ENCODE measurements around the gene ROR1. TPM values are rescaled to one million over a fixed set of nuclear protein-coding genes. Genes with fewer than 3 reads are reported as not detected.

The ROR1 gene
- polyA plus RNA-seq, 1 of the 3 experiments (the other 2 are of a cell fraction), result 4.0 TPM

- TF ChIP-seq, protein P1, sequence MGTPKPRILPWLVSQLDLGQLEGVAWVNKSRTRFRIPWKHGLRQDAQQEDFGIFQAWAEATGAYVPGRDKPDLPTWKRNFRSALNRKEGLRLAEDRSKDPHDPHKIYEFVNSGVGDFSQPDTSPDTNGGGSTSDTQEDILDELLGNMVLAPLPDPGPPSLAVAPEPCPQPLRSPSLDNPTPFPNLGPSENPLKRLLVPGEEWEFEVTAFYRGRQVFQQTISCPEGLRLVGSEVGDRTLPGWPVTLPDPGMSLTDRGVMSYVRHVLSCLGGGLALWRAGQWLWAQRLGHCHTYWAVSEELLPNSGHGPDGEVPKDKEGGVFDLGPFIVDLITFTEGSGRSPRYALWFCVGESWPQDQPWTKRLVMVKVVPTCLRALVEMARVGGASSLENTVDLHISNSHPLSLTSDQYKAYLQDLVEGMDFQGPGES (IDR thresholded peaks at IDR 0.05; ENCODE audit: low read depth, low read length), result no peak
- TF ChIP-seq FOSL2 (IDR thresholded peaks at IDR 0.05; ENCODE audit: borderline replicate concordance, low read depth), result no peak
- peak in 1 of 2 experiments; percentile 85; a peak in 2 of 4 replicates for TF ChIP-seq EP300 (IDR thresholded peaks at IDR 0.05; ENCODE audit: borderline replicate concordance in 1 of 2, low read depth in 1 of 2, low read length in 1 of 2)
- peak; percentile 82 for TF ChIP-seq FOXJ3 (CRISPR knock-in tag; IDR thresholded peaks at IDR 0.05)
- TF ChIP-seq RXRA (IDR thresholded peaks at IDR 0.05; ENCODE audit: borderline replicate concordance, low read depth), result no peak
- no peak for TF ChIP-seq EZH2phosphoT487 (IDR thresholded peaks at IDR 0.05; ENCODE audit: borderline replicate concordance, low read depth)
- TF ChIP-seq MEF2A (IDR thresholded peaks at IDR 0.05; ENCODE audit: borderline replicate concordance, low read depth), result no peak
- TF ChIP-seq SMC3 (IDR thresholded peaks at IDR 0.05; ENCODE audit: low read depth, low read length), result no peak
- TF ChIP-seq TEAD4 (IDR thresholded peaks at IDR 0.05; ENCODE audit: borderline replicate concordance, insufficient read depth), result no peak
- TF ChIP-seq JUND (IDR thresholded peaks at IDR 0.05), result no peak
- TF ChIP-seq NRF1 (IDR thresholded peaks at IDR 0.05; ENCODE audit: low read depth, low read length), result no peak
Observed at GRCh38 chr1:63817152-63817667, 43.4 kb downstream of the ROR1 start (continued).

DNA sequence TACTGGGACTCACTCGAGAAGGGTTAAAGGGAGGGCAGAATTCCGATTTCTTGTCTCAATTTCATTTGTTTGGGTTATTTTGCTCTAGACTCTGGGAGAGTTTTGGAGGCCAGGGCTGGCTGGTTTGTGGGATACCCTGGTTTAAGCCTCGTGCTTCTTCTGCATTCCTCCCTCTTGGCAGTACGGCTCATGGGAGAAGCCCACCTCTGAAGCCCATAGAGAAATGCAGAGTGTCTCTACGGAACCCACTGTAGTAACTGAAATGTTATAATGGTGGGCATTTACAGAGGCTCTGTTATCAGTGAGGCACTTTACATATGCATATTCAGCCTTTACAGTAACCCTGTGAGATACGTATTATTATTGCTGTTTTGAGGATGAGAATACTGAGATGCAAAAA lies 43.9 kb downstream of the ROR1 start:
- H2AFZ ChIP-seq (ENCODE audit: low read depth), result no peak overlapping the region
- peaks cover 32 to 35% of the 10 kb centered on the region in 2 experiments; a peak in 3 of 4 replicates for H3K4me1 ChIP-seq (ENCODE audit: control insufficient read depth in 1 of 2, insufficient read depth in 2 of 2, low read depth in 1 of 2, low read length in 1 of 2)
- WGBS (ENCODE audit: low lambda C conversion rate), result 60% methylated on average over 6 of the region's 6 CpGs
- H3K4me2 ChIP-seq, result peak overlapping the region; percentile 53
- no peak for DNase-seq
- no peak overlapping the region for H3K9ac ChIP-seq
- H3K9me3 ChIP-seq, result no peaks in the 10 kb centered on the region
- CTCF ChIA-PET, result interaction anchor here (1.3 to 2.5 kb wide), 6 partner anchors 24 to 143 kb away, joined by 3 to 6 read pairs (median 4); partner anchors contain the start of gene ROR1
- H3K4me3 ChIP-seq (ENCODE audit: low read depth in 2 of 2, low read length in 1 of 2), result no peak overlapping the region; a peak in 1 of 4 replicates
- TF ChIP-seq, protein P1 (IDR thresholded peaks at IDR 0.05; ENCODE audit: low read depth, low read length), result no peak
- TF ChIP-seq TEAD4 (IDR thresholded peaks at IDR 0.05; ENCODE audit: borderline replicate concordance, insufficient read depth) (no peak), FOSL2 (IDR thresholded peaks at IDR 0.05; ENCODE audit: borderline replicate concordance, low read depth) (no peak), MEF2A (IDR thresholded peaks at IDR 0.05; ENCODE audit: borderline replicate concordance, low read depth) (no peak), POLR2AphosphoS5 (IDR thresholded peaks at IDR 0.05; ENCODE audit: low read depth, low read length) (no peak), RCOR1 (IDR thresholded peaks at IDR 0.05; ENCODE audit: low read length) (no peak), FOXJ3 (CRISPR knock-in tag; IDR thresholded peaks at IDR 0.05) (no peak), CHD2 (IDR thresholded peaks at IDR 0.05; ENCODE audit: low read length, partially characterized antibody) (no peak), GATA2 (CRISPR knock-in tag; IDR thresholded peaks at IDR 0.05) (no peak; the same call in 1 of the 2 replicates), NRF1 (IDR thresholded peaks at IDR 0.05; ENCODE audit: low read depth, low read length) (no peak), RFX5 (IDR thresholded peaks at IDR 0.05; ENCODE audit: low read length) (no peak), ELF1 (IDR thresholded peaks at IDR 0.05) (no peak), TCF12 (IDR thresholded peaks at IDR 0.05) (no peak), TAF1 (IDR thresholded peaks at IDR 0.05; ENCODE audit: borderline replicate concordance, low read depth, low read length) (no peak), RAD21 (IDR thresholded peaks at IDR 0.05; ENCODE audit: low read length) (no peak), NFIC (IDR thresholded peaks at IDR 0.05; ENCODE audit: borderline replicate concordance) (no peak), MXI1 (IDR thresholded peaks at IDR 0.05; ENCODE audit: low read depth, low read length) (no peak), PBX3 (IDR thresholded peaks at IDR 0.05) (no peak)
- no peaks in the 10 kb centered on the region for H3F3A ChIP-seq (replicated peaks; ENCODE audit: insufficient read depth)
- peak overlapping the region; percentile 55 to 95; a peak in 3 of 4 replicates for H3K27ac ChIP-seq (ENCODE audit: low read depth in 2 of 2, low read length in 1 of 2)
- no peaks in the 10 kb centered on the region for H4K20me1 ChIP-seq (ENCODE audit: insufficient read depth)
- no peaks in the 10 kb centered on the region for H3K9me2 ChIP-seq
- H3K27me3 ChIP-seq (ENCODE audit: insufficient read depth), result no peaks in the 10 kb centered on the region
- H3K79me2 ChIP-seq (ENCODE audit: insufficient read depth), result no peaks in the 10 kb centered on the region
- no peaks in the 10 kb centered on the region for H3K36me3 ChIP-seq (replicated peaks in 1 of 2; ENCODE audit: control insufficient read depth in 1 of 2, insufficient read depth in 2 of 2, low read length in 1 of 2)
- POLR2A ChIA-PET, result interaction anchor here (0.8 to 1.3 kb wide), 2 partner anchors 19 to 44 kb away, joined by 3 read pairs; partner anchors contain the start of gene ROR1
